ENCODE results near the gene P2RY11. TPM values are rescaled to one million over a fixed set of nuclear protein-coding genes. Genes with fewer than 3 reads are reported as not detected.

Gene P2RY11
- total RNA-seq, 1 donor from 2014 or later, result 31.2 TPM

- peaks cover 21% of the 10 kb centered on the region for H3K36me3 Mint-ChIP-seq
- no peak for DNase-seq (ENCODE audit: low spot score in 2 of 2, unreplicated experiment in 2 of 2)
- H3K27me3 Mint-ChIP-seq (ENCODE audit: low read depth), result peaks cover 11% of the 10 kb centered on the region
- no peak overlapping the region for H3K27ac Mint-ChIP-seq
- no peak overlapping the region for H3K4me3 Mint-ChIP-seq
- TF ChIP-seq CTCF (IDR thresholded peaks at IDR 0.05; ENCODE audit: unreplicated experiment), result no peak
- H3K9me3 Mint-ChIP-seq, result peaks cover 5% of the 10 kb centered on the region
- no peaks in the 10 kb centered on the region for H3K4me1 Mint-ChIP-seq
Observed at GRCh38 chr19:10091370-10091687, 20.2 kb upstream of the P2RY11 start.

- Mint-ChIP-seq H3K27ac (no peak overlapping the region), H3K4me1 (no peaks in the 10 kb centered on the region), H3K9me3 (peaks cover 5% of the 10 kb centered on the region), H3K27me3 (ENCODE audit: low read depth) (peaks cover 11% of the 10 kb centered on the region), H3K4me3 (no peak overlapping the region), H3K36me3 (peaks cover 21% of the 10 kb centered on the region)
- DNase-seq (ENCODE audit: low spot score in 2 of 2, unreplicated experiment in 2 of 2), result no peak
- no peak for TF ChIP-seq CTCF (IDR thresholded peaks at IDR 0.05; ENCODE audit: unreplicated experiment)
Observed at GRCh38 chr19:10091895-10092641, 19.4 kb upstream of the P2RY11 start.

GRCh38 chr19:10092648-10093294 is 18.7 kb upstream of the P2RY11 start:
- H3K4me3 Mint-ChIP-seq, result no peak overlapping the region
- no peaks in the 10 kb centered on the region for H3K4me1 Mint-ChIP-seq
- TF ChIP-seq CTCF (IDR thresholded peaks at IDR 0.05; ENCODE audit: unreplicated experiment), result no peak
- H3K36me3 Mint-ChIP-seq, result peaks cover 21% of the 10 kb centered on the region
- H3K27me3 Mint-ChIP-seq (ENCODE audit: low read depth), result peaks cover 11% of the 10 kb centered on the region
- H3K27ac Mint-ChIP-seq, result no peak overlapping the region
- H3K9me3 Mint-ChIP-seq, result peaks cover 5% of the 10 kb centered on the region
- DNase-seq (ENCODE audit: low spot score in 2 of 2, unreplicated experiment in 2 of 2), result no peak

GRCh38 chr19:10093295-10094186 is 18.0 kb upstream of the P2RY11 start:
- no peak for TF ChIP-seq CTCF (IDR thresholded peaks at IDR 0.05; ENCODE audit: unreplicated experiment)
- Mint-ChIP-seq H3K27me3 (ENCODE audit: low read depth) (peaks cover 11% of the 10 kb centered on the region), H3K27ac (no peak overlapping the region), H3K9me3 (peaks cover 5% of the 10 kb centered on the region), H3K4me3 (no peak overlapping the region), H3K36me3 (peaks cover 21% of the 10 kb centered on the region), H3K4me1 (no peaks in the 10 kb centered on the region)
- no peak for DNase-seq (ENCODE audit: low spot score in 2 of 2, unreplicated experiment in 2 of 2)

GRCh38 chr19:10095622-10095947 is 15.9 kb upstream of the P2RY11 start:
- Mint-ChIP-seq H3K4me1 (peaks cover 4% of the 10 kb centered on the region), H3K4me3 (no peak overlapping the region), H3K36me3 (peaks cover 12% of the 10 kb centered on the region), H3K27me3 (ENCODE audit: low read depth) (peaks cover 22% of the 10 kb centered on the region), H3K9me3 (peaks cover 5% of the 10 kb centered on the region), H3K27ac (no peak overlapping the region)
- no peak for TF ChIP-seq CTCF (IDR thresholded peaks at IDR 0.05; ENCODE audit: unreplicated experiment)
- DNase-seq (ENCODE audit: low spot score in 2 of 2, unreplicated experiment in 2 of 2), result no peak
